ENCODE measurements around the gene SLAMF1.
"Not testable (repeated sequence)": the region's sequence is repeated elsewhere in the genome, so short reads cannot be mapped to it uniquely, and the experiment has no call there.

SLAMF1 gene

DNA sequence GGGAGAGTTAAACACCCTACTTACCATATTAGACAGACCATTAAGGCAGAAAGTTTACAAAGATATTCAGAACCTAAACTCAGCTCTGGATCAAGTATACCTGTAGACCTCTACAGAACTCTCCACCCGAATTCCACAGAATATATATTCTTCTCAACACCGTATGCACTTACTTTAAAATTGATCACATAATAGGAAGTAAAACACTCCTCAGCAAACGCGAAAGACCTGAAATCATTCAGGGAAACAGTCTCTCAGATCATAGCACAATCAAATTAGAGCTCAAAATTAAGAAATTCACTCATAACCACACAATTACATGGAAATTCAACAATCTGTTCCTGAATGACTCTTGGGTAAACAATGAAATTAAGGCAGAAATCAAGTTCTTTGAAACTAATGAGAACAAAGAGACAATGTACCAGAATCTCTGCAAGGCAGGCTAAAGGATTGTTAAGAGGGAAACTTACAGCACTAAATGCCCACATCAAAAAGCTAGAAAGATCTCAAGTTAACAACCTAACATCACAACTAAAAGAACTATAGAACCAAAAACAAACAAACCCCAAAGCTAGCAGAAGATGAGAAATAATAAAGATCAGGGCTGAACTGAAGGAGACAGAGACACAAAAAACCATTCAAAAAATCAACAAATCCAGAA, 86.7 kb downstream of the SLAMF1 start:
- DNase-seq = no peak

DNA sequence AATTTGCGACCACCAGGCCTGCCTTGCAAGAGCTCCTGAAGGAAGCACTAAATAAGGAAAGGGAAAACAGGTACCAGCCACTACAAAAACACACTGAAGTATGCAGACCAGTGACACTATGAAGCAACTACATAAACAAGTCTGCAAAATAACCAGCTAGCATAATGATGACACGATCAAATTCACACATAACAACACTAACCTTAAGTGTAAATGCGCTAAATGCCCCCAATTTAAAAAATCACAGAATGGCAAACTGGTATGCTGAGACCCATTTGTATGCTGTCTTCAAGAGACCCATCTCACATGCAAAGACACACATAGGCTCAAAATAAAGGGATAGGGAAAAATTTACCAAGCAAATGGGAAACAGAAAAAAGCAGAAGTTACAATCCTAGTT, 87.4 kb downstream of the SLAMF1 start:
- not testable (repeated sequence) for DNase-seq

DNA sequence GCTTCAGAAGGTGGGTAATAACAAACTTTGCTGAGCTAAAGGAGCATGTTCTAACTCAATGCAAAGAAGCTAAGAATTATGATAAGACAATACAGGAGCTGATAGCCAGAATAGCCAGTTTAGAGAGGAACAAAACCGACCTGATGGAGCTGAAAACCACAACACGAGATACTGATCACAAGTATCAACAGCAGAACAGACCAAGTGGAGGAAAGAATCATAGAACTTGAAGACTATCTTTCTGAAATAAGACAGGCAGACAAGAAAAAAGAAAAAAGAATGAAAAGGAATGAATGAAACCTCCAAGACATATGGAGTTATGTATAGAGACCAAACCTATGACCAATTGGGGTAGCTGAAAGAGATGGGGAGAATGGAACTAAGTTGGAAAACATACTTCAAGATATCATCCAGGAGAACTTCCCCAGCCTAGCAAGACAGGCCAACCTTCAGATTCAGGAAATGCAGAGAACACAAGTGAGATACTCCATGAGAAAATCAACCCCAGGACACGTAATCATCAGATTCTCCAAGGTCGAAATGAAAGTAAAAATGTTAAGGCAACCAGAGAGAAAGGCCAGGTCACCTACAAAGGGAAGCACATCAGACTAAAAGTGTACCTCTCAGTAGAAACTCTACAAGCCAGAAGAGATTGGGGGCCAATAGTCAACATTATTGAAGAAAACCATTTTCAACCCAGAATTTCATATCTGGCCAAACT, 88.0 kb downstream of the SLAMF1 start:
- no peak for DNase-seq
